ENCODE results near the gene OPRM1. TPM values are rescaled to one million over a fixed set of nuclear protein-coding genes. Genes with fewer than 3 reads are reported as not detected.

Gene OPRM1
- total and polyA plus RNA-seq, 4 donors, result not detected

GRCh38 chr6:154292855-154293519 lies 253.9 kb downstream of the OPRM1 start:
- no peak for DNase-seq (ENCODE audit: low spot score)
- 55% methylated on average over 4 of the region's 4 CpGs for WGBS

GRCh38 chr6:154295733-154296132 lies 256.7 kb downstream of the OPRM1 start:
- Histone ChIP-seq H3K27me3 (ENCODE audit: control insufficient read depth in 4 of 4, insufficient read depth in 4 of 4, low read length in 3 of 4) (no peaks in the 10 kb centered on the region), H3K4me3 (ENCODE audit: low read depth in 1 of 3, low read length in 3 of 3) (no peak overlapping the region), H3K9ac (ENCODE audit: low read depth in 1 of 2, low read length in 2 of 2) (no peak overlapping the region), H3K36me3 (ENCODE audit: control insufficient read depth in 4 of 4, insufficient read depth in 3 of 4, low read depth in 1 of 4, low read length in 3 of 4) (no peaks in the 10 kb centered on the region), H3K4me1 (ENCODE audit: control insufficient read depth in 4 of 4, insufficient read depth in 4 of 4, low read length in 3 of 4) (peaks cover 0 to 5% (median 4%) of the 10 kb centered on the region in 4 donors), H3K9me3 (ENCODE audit: control insufficient read depth in 4 of 4, low read length in 3 of 4) (no peaks in the 10 kb centered on the region), H3K27ac (ENCODE audit: low read depth in 1 of 2, low read length in 2 of 2) (no peak overlapping the region)
- 78% methylated on average over 4 of the region's 4 CpGs for WGBS
- TF ChIP-seq, protein P1, sequence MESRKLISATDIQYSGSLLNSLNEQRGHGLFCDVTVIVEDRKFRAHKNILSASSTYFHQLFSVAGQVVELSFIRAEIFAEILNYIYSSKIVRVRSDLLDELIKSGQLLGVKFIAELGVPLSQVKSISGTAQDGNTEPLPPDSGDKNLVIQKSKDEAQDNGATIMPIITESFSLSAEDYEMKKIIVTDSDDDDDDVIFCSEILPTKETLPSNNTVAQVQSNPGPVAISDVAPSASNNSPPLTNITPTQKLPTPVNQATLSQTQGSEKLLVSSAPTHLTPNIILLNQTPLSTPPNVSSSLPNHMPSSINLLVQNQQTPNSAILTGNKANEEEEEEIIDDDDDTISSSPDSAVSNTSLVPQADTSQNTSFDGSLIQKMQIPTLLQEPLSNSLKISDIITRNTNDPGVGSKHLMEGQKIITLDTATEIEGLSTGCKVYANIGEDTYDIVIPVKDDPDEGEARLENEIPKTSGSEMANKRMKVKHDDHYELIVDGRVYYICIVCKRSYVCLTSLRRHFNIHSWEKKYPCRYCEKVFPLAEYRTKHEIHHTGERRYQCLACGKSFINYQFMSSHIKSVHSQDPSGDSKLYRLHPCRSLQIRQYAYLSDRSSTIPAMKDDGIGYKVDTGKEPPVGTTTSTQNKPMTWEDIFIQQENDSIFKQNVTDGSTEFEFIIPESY (IDR thresholded peaks at IDR 0.05), result no peak
- DNase-seq (ENCODE audit: low spot score), result no peak

More at GRCh38 chr6:154292855-154293519, 253.9 kb downstream of the OPRM1 start:
- TF ChIP-seq FOXA2 (IDR thresholded peaks at IDR 0.05), result no peak
- TF ChIP-seq GABPA (IDR thresholded peaks at IDR 0.05 in 1 of 2, conservative IDR thresholded peaks at IDR 0.05 in 1 of 2), result no peak
- no peak for TF ChIP-seq ATF3 (IDR thresholded peaks at IDR 0.05)
- no peak for TF ChIP-seq TAF1 (conservative IDR thresholded peaks at IDR 0.05)
- TF ChIP-seq, protein P2, sequence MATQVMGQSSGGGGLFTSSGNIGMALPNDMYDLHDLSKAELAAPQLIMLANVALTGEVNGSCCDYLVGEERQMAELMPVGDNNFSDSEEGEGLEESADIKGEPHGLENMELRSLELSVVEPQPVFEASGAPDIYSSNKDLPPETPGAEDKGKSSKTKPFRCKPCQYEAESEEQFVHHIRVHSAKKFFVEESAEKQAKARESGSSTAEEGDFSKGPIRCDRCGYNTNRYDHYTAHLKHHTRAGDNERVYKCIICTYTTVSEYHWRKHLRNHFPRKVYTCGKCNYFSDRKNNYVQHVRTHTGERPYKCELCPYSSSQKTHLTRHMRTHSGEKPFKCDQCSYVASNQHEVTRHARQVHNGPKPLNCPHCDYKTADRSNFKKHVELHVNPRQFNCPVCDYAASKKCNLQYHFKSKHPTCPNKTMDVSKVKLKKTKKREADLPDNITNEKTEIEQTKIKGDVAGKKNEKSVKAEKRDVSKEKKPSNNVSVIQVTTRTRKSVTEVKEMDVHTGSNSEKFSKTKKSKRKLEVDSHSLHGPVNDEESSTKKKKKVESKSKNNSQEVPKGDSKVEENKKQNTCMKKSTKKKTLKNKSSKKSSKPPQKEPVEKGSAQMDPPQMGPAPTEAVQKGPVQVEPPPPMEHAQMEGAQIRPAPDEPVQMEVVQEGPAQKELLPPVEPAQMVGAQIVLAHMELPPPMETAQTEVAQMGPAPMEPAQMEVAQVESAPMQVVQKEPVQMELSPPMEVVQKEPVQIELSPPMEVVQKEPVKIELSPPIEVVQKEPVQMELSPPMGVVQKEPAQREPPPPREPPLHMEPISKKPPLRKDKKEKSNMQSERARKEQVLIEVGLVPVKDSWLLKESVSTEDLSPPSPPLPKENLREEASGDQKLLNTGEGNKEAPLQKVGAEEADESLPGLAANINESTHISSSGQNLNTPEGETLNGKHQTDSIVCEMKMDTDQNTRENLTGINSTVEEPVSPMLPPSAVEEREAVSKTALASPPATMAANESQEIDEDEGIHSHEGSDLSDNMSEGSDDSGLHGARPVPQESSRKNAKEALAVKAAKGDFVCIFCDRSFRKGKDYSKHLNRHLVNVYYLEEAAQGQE (IDR thresholded peaks at IDR 0.05), result no peak
- no peak for TF ChIP-seq RAD21 (IDR thresholded peaks at IDR 0.05)
- TF ChIP-seq HNF4A (conservative IDR thresholded peaks at IDR 0.05), result no peak
- TF ChIP-seq FOXA1 (IDR thresholded peaks at IDR 0.05), result no peak
- no peak for TF ChIP-seq SP1 (IDR thresholded peaks at IDR 0.05)
- Histone ChIP-seq H3K9me3 (ENCODE audit: control insufficient read depth in 4 of 4, low read length in 3 of 4) (no peaks in the 10 kb centered on the region), H3K27ac (ENCODE audit: low read depth in 1 of 2, low read length in 2 of 2) (no peak overlapping the region), H3K36me3 (ENCODE audit: control insufficient read depth in 4 of 4, insufficient read depth in 3 of 4, low read depth in 1 of 4, low read length in 3 of 4) (no peaks in the 10 kb centered on the region), H3K27me3 (ENCODE audit: control insufficient read depth in 4 of 4, insufficient read depth in 4 of 4, low read length in 3 of 4) (no peaks in the 10 kb centered on the region), H3K4me1 (ENCODE audit: control insufficient read depth in 4 of 4, insufficient read depth in 4 of 4, low read length in 3 of 4) (peaks cover 0 to 5% (median 1%) of the 10 kb centered on the region in 4 donors), H3K4me3 (ENCODE audit: low read depth in 1 of 3, low read length in 3 of 3) (no peak overlapping the region), H3K9ac (ENCODE audit: low read depth in 1 of 2, low read length in 2 of 2) (no peak overlapping the region)

Measured in liver (tissue), 9 donors.